ENCODE measurements around the gene EFEMP1.

The EFEMP1 gene

DNA sequence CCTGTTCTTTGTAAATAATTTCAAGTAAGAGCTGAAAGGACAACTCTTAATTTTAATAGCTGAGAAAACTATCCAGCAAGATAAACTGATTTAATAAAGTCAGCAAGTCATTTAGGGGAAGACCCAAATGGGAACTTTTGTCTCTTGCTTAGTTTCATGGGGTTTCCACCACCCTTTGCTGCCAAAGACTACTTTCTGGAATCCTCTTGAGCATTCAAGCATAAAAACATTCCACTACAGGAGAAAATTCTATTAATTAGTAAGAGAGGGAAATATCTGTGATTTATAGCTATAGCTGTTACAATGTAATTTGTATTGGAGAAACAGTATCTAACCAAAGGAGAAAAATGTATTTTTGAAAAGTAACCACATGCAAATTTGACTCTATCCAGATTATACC is 20.6 kb downstream of the EFEMP1 start:
- DNase-seq (ENCODE audit: low read depth), result no peak
- TF ChIP-seq, protein P1, sequence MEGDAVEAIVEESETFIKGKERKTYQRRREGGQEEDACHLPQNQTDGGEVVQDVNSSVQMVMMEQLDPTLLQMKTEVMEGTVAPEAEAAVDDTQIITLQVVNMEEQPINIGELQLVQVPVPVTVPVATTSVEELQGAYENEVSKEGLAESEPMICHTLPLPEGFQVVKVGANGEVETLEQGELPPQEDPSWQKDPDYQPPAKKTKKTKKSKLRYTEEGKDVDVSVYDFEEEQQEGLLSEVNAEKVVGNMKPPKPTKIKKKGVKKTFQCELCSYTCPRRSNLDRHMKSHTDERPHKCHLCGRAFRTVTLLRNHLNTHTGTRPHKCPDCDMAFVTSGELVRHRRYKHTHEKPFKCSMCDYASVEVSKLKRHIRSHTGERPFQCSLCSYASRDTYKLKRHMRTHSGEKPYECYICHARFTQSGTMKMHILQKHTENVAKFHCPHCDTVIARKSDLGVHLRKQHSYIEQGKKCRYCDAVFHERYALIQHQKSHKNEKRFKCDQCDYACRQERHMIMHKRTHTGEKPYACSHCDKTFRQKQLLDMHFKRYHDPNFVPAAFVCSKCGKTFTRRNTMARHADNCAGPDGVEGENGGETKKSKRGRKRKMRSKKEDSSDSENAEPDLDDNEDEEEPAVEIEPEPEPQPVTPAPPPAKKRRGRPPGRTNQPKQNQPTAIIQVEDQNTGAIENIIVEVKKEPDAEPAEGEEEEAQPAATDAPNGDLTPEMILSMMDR (IDR thresholded peaks at IDR 0.05; ENCODE audit: control insufficient read depth, extremely low read depth, insufficient read depth), result no peak
- no peak overlapping the region for H3K4me3 ChIP-seq (ENCODE audit: low read depth, low read length)

DNA sequence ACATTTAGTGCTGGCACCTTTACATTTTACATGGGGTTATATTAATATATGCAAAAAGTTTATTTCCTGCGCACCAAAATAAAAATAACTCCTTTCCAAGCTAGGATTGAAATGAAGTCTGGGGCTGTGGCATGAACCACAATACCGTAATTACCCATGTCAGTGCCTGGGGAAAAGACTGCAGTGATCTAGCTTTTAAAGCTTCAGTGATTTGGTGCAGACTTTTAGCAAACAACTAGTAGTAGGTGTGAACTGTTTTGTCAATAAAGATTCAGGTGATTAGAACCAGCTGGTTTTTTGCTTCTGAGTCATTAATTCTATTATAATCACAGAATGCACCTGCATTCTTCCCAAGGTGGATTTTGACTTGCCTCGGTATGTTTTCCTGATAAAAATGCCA is 21.2 kb downstream of the EFEMP1 start:
- DNase-seq (ENCODE audit: low read depth), result no peak
- H3K4me3 ChIP-seq (ENCODE audit: low read depth, low read length), result no peak overlapping the region
- TF ChIP-seq, protein P1 (IDR thresholded peaks at IDR 0.05; ENCODE audit: control insufficient read depth, extremely low read depth, insufficient read depth), result no peak

DNA sequence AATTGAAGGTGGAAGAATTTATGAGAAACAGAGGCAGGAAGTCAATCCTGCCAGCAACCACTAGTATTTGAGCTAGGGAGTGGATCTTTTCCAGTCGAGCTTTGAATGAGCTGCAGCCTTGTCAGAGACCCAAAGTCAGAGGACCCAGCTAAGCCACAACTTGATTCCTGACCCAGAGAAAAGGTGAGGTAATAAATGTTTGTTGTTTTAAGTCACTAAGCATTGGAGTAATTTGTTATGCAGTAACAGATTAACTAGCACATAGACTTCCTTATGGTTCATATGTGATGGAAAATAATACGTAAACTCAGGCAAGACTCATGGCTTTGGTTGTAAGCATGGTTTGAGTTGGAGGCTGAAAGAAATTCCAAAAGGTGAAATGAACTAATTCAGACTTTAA is 21.6 kb downstream of the EFEMP1 start:
- no peak for DNase-seq (ENCODE audit: low read depth)
- no peak overlapping the region for H3K4me3 ChIP-seq (ENCODE audit: low read depth, low read length)
- TF ChIP-seq, protein P1 (IDR thresholded peaks at IDR 0.05; ENCODE audit: control insufficient read depth, extremely low read depth, insufficient read depth), result no peak

DNA sequence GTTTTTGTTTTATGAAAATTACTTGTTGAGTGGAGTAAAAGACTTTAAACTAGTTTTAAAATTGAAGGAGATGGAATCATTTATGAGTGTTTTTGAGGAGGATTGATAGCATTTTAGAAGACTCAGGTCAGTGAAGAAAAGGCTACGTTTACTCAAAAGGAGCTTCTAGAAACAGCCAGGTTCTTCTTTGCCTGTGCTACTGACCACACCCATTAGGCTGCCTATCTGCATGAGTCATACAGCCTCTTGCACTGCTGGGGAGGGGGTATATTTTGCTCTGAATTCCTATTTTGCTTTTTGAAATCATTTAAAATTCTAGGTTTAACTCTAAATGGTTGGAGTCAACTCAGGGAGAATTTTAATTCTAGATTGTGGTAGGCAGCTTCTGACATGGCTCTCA is 22.3 kb downstream of the EFEMP1 start:
- H3K4me3 ChIP-seq (ENCODE audit: low read depth, low read length), result no peak overlapping the region
- TF ChIP-seq, protein P1 (IDR thresholded peaks at IDR 0.05; ENCODE audit: control insufficient read depth, extremely low read depth, insufficient read depth), result no peak
- DNase-seq (ENCODE audit: low read depth), result no peak

DNA sequence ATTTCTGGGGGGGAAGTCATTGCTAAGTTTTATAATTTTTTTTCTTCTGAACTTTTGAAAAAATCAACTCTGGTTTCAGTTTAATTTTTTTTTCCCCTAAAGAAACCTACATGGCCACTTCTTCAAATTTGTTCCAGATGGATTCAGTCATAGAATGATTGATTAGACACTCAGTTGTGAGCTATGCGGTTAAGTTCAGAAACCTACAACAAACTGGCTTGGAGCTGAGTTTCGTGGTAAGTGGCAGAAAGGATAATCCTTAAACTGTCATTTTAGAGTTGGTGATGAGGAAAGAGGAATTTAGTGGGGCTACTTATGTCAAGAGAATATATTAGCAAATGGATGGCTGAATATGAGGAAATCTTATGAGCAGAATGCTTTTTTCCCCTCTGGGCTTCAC is 23.7 kb downstream of the EFEMP1 start:
- TF ChIP-seq, protein P1 (IDR thresholded peaks at IDR 0.05; ENCODE audit: control insufficient read depth, extremely low read depth, insufficient read depth), result no peak
- DNase-seq (ENCODE audit: low read depth), result no peak
- no peak overlapping the region for H3K4me3 ChIP-seq (ENCODE audit: low read depth, low read length)

DNA sequence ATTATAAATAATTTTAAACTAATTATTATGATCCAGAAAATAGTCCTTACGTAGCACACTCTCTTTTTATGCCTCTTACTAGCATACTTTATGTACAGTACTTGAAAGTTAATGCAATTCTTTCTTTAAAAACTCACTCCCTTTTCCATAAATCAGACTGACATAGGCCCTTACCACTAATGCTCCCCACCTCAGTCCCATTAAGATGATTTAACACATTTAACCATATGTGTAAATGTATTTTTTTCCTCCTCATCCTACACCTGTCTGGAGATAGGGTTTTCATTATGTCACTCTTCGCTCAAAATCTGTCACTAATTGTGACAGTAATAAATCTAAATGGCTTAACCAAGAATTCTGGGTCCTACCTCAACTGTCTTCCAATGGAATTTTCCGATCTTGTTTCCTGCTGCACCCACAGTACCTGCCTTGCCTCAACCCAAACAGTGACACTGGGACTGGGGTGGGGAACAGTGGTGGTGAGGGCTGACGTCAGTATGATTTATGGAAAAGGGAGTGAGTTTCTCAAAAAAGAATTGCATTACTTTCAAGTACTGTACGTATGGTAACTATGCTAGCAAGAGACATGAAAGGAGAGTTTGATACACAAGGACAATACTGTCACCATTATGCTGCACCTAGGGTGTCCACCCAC is 25.1 kb downstream of the EFEMP1 start:
- TF ChIP-seq, protein P1 (IDR thresholded peaks at IDR 0.05; ENCODE audit: control insufficient read depth, extremely low read depth, insufficient read depth), result no peak
- no peak for DNase-seq (ENCODE audit: low read depth)
- no peak overlapping the region for H3K4me3 ChIP-seq (ENCODE audit: low read depth, low read length)

DNA sequence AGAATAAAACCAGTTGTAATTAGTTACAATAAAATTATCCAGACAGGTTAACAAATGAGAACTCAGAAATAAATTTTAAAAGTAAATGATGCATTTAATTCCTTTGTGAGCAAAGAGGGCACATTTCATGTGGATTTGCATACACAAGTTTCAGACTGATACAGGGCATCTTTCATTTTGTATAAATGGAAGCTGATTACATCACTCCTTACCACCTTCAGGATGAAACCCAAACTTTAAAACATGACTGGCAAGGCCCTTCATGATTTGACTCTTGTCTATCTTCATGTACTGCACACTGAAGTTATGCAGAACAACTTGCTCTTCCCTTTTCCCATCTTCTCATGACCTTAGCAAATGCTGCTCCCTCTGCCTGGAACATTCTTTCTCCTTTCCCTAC is 26.9 kb downstream of the EFEMP1 start:
- TF ChIP-seq, protein P1 (IDR thresholded peaks at IDR 0.05; ENCODE audit: control insufficient read depth, extremely low read depth, insufficient read depth), result no peak
- H3K4me3 ChIP-seq (ENCODE audit: low read depth, low read length), result no peak overlapping the region
- no peak for DNase-seq (ENCODE audit: low read depth)
